ENCODE results near the gene CTNNA1. TPM values are rescaled to one million over a fixed set of nuclear protein-coding genes. Genes with fewer than 3 reads are reported as not detected.

CTNNA1 gene
- total and polyA plus RNA-seq, 2 of the 8 experiments (the other 6 are each of a cell fraction or from before 2014, with no cell fraction given), result 115 to 349 TPM

- no peak overlapping the region for H3K4me3 ChIP-seq (ENCODE audit: extremely low read depth in 1 of 4, insufficient read depth in 2 of 4, low read depth in 3 of 4, low read length in 4 of 4)
- H3K9ac ChIP-seq (replicated peaks in 1 of 4; ENCODE audit: extremely low read depth in 1 of 4, low read depth in 3 of 4, low read length in 3 of 4), result no peak overlapping the region
- no peaks in the 10 kb centered on the region for H3K36me3 ChIP-seq (ENCODE audit: control insufficient read depth in 2 of 4, insufficient read depth in 4 of 4, low read length in 3 of 4)
- H3K4me1 ChIP-seq (replicated peaks in 1 of 4; ENCODE audit: control insufficient read depth in 3 of 4, insufficient read depth in 4 of 4, low read length in 3 of 4), result peaks cover 0 to 15% (median 10%) of the 10 kb centered on the region in 4 experiments
- H2BK20ac ChIP-seq (ENCODE audit: low read length), result no peak overlapping the region
- H3K79me2 ChIP-seq (ENCODE audit: control insufficient read depth in 1 of 2, insufficient read depth in 2 of 2, low read length in 2 of 2), result no peaks in the 10 kb centered on the region
- no peak overlapping the region for H4K5ac ChIP-seq (ENCODE audit: insufficient read length, low read depth, low read length)
- TF ChIP-seq SP4 (IDR thresholded peaks at IDR 0.05; ENCODE audit: low read length) (no peak), ASH2L (IDR thresholded peaks at IDR 0.05; ENCODE audit: low read length) (no peak), CTBP2 (IDR thresholded peaks at IDR 0.05; ENCODE audit: borderline replicate concordance, insufficient read depth, insufficient read length, low read length) (no peak)
- TF ChIP-seq, protein P1, sequence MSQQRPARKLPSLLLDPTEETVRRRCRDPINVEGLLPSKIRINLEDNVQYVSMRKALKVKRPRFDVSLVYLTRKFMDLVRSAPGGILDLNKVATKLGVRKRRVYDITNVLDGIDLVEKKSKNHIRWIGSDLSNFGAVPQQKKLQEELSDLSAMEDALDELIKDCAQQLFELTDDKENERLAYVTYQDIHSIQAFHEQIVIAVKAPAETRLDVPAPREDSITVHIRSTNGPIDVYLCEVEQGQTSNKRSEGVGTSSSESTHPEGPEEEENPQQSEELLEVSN (IDR thresholded peaks at IDR 0.05), result no peak
- no peak overlapping the region; the same call in 1 of the 2 replicates for H2BK12ac ChIP-seq (ENCODE audit: low read depth, low read length)
- WGBS, 2 experiments (ENCODE audit: extremely low coverage in 1 of 2, insufficient coverage in 1 of 2, insufficient read length in 1 of 2, insufficient replicate concordance in 2 of 2, low coverage in 1 of 2, low lambda C conversion rate in 2 of 2, missing lambda C conversion rate in 1 of 2), result 94% methylated on average over 2 of the region's 2 CpGs; no CpG with 5 or more reads in 1 of the 2 experiments
- ChIA-PET CTCF (ENCODE audit: partially characterized antibody) (interaction anchor here (0.6 to 4.8 kb wide), 3 partner anchors 10 to 322 kb away, joined by 3 to 39 read pairs (median 18); no protein-coding TSS in a partner anchor), POLR2A (ENCODE audit: partially characterized antibody) (no interaction called here)
- DNase-seq (ENCODE audit: low read depth in 1 of 2, low spot score in 2 of 2), result no peak
- no peaks in the 10 kb centered on the region for H4K20me1 ChIP-seq (replicated peaks in 1 of 2; ENCODE audit: control insufficient read depth in 1 of 2, insufficient read depth in 2 of 2, low read length in 2 of 2)
- H3K4me2 ChIP-seq (ENCODE audit: insufficient read depth in 1 of 2, low read depth in 2 of 2, low read length in 2 of 2), result no peak overlapping the region
- no peaks in the 10 kb centered on the region for H3K23me2 ChIP-seq (ENCODE audit: low read depth, low read length)
- H2AFZ ChIP-seq (ENCODE audit: low read length), result no peak overlapping the region
- no peak overlapping the region for H4K91ac ChIP-seq (replicated peaks; ENCODE audit: insufficient read length, low read length)
- no peak overlapping the region for H2BK120ac ChIP-seq (replicated peaks; ENCODE audit: low read depth, low read length)
- H2BK15ac ChIP-seq (ENCODE audit: low read length), result no peak overlapping the region
- no peak overlapping the region for H2AK5ac ChIP-seq (ENCODE audit: low read depth, low read length)
- no peak overlapping the region for H4K8ac ChIP-seq (ENCODE audit: extremely low read depth, insufficient read depth, low read length)
- no peak overlapping the region for H3K14ac ChIP-seq (ENCODE audit: insufficient read length)
- H3K79me1 ChIP-seq (ENCODE audit: low read depth, low read length), result no peaks in the 10 kb centered on the region
- H3K27ac ChIP-seq (ENCODE audit: low read depth, low read length), result no peak overlapping the region
- no peak for FAIRE-seq
- no peak overlapping the region for H3K23ac ChIP-seq (ENCODE audit: insufficient read length)
- H2BK5ac ChIP-seq (ENCODE audit: low read depth, low read length), result no peak overlapping the region
- no peak overlapping the region for H3K4ac ChIP-seq (replicated peaks; ENCODE audit: insufficient read length, low read depth, low read length)
- H3K18ac ChIP-seq (ENCODE audit: extremely low read depth, low read length), result no peak overlapping the region
- no peaks in the 10 kb centered on the region for H3K9me3 ChIP-seq (ENCODE audit: insufficient read depth in 2 of 2, low read depth in 1 of 2, low read length in 1 of 2)
- H3K27me3 ChIP-seq (replicated peaks in 1 of 4; ENCODE audit: control insufficient read depth in 3 of 4, extremely low read depth in 1 of 4, insufficient read depth in 3 of 4, low read length in 3 of 4), result no peaks in the 10 kb centered on the region; a peak in 1 of 7 replicates
- no peak overlapping the region for H3K56ac ChIP-seq (replicated peaks; ENCODE audit: insufficient read length, low read depth, low read length)
Observed at GRCh38 chr5:138965626-138966025, 212.4 kb downstream of the CTNNA1 start.
